ENCODE results near the gene MAPRE3.

MAPRE3 gene

DNA sequence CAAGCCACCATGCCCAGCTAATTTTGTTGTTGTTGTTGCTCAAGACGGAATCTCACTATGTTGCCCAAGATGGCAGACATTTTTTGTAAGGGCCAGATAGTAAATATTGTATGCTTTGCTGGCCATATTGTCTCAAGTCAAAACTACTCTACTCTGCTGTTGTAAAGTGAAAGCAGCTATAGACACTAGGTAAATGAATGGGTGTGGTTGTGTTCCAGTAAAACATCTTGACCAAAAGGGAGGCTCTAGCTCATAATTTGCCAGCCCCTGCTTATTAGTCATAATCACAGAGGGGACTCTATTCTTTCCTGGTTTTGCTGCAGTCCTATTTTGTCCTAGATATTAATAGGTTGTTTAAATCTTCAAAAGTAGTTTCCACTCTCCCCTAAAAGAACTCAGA lies 24.5 kb downstream of the MAPRE3 start:
- TF ChIP-seq CTCF (IDR thresholded peaks at IDR 0.05; ENCODE audit: low read depth, low read length), result no peak
- DNase-seq (ENCODE audit: extremely low read depth, low read depth), result no peak

DNA sequence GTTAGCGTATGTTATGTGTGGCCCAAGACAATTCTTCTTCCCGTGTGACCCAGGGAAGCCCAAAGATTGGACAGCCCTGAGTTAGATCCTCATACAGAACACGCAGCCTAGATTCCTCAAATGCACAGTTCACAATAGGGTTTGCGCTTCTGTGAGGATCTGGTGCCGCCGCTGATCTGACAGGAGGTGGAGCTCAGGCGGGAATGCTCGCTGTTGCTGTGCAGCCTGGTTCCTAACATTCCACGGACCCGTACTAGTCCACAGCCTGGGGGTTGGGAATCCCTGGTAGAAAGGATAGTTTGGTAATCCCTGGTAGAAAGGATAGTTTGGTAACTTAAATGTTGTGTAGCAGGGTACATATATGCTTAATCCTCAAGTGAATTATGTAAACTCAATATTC lies 27.0 kb downstream of the MAPRE3 start:
- no peak for TF ChIP-seq CTCF (IDR thresholded peaks at IDR 0.05; ENCODE audit: low read depth, low read length)
- no peak for DNase-seq (ENCODE audit: extremely low read depth, low read depth)

DNA sequence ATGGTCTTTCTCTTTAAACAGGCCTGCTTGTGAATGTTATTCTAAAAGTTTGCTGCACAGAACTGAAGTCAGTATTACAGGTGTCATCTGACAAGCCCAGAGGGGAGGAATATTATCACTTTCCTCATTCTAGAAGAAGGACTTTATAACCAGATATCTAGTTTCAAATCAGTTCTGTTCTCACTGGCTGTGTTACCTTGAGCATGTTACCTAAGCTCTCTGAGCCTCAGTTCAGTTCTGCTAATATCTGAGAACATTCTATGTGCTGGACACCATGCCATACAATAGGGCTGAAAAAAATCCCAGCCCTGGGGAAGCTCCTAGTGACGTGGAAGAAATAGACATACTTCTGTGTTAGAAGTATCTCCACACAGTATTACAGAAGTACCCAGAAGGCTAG lies 27.9 kb downstream of the MAPRE3 start:
- TF ChIP-seq CTCF (IDR thresholded peaks at IDR 0.05; ENCODE audit: low read depth, low read length), result no peak
- DNase-seq (ENCODE audit: extremely low read depth, low read depth), result no peak

GRCh38 chr2:27000228-27000627 lies 29.8 kb downstream of the MAPRE3 start:
- DNase-seq (ENCODE audit: extremely low read depth, low read depth), result no peak
- TF ChIP-seq CTCF (IDR thresholded peaks at IDR 0.05; ENCODE audit: low read depth, low read length), result no peak

DNA sequence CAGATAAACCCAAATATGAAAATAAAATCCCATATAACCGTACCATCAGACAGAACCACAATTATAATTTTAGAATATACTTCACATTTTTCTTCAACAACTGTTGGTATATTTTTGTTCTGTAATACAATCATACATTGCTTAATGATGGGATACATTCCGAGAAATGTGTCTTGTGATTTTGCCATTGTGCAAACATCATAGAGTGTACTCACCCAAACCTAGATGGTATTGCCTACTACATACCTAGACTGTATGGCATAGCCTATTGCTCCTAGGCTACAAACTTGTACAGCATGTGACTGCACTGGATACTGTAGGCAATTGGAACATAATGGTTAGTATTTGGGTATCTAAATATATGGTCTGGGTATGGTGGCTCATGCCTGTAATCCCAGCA lies 30.6 kb downstream of the MAPRE3 start:
- no peak for DNase-seq (ENCODE audit: extremely low read depth, low read depth)
- no peak for TF ChIP-seq CTCF (IDR thresholded peaks at IDR 0.05; ENCODE audit: low read depth, low read length)

GRCh38 chr2:27001950-27002349 lies 31.5 kb downstream of the MAPRE3 start:
- TF ChIP-seq CTCF (IDR thresholded peaks at IDR 0.05; ENCODE audit: low read depth, low read length), result no peak
- DNase-seq (ENCODE audit: extremely low read depth, low read depth), result no peak

DNA sequence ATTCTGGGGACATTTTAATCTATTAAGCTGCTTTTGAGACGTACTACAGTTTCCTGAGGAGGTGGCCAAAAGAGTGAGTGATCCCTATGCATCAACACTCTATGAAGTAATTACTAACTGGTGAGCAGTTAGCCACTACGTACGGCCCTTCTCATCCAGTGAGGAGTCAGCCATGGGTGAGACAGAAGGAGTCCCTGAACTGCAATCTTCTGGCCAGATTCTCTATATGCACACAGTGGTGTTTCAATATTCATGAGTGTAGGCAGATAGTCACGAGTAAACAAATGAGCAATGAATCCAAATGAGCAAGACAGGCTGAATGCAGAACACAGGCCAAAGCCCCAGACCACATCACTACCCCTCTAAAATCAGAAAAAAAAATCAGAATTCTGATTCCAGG lies 32.6 kb downstream of the MAPRE3 start:
- TF ChIP-seq CTCF (IDR thresholded peaks at IDR 0.05; ENCODE audit: low read depth, low read length), result no peak
- no peak for DNase-seq (ENCODE audit: extremely low read depth, low read depth)

All from AG09319 (cell line).